ENCODE results near the gene PTPRD.

PTPRD gene

DNA sequence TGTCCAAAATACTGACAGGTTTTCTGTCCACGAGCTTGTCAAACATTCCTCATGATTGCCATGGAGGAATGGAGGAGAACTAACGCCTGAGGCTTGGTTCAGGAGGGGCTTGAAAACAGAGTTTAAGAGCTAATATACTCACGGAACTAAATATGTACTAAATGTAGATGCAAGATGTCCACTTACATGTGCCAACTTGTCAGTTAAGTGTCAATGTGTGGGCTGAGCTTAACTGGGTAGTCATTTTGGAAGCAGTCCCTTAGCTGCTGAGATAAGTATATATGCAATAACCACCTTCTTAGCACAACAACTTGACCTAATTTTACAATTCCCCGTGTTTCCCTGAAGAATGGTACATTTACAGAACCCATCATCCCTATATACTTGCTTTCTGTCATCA, 176.0 kb downstream of the PTPRD start:
- H3K9me2 ChIP-seq (replicated peaks; ENCODE audit: control insufficient read depth, low read length): no peaks in the 10 kb centered on the region

DNA sequence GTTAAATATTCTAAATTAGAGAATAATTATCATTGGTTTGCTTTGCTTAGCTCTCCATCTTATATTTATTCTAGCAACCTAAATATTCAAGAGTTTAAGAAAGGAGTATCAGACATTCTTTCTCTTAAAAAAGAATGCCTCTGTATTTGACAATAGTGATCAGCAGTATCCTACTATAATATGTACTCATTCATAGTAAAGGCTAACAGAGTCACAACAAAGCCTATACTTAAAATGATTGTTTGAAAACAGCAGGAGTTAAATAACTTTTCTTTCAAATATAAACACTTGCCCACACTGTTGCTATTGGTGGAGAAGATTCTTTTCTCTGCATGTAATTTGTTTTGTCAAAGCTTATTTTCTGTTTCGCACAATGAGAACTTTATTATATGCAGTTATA, 178.4 kb downstream of the PTPRD start:
- Histone ChIP-seq H3K36me3 (ENCODE audit: control insufficient read depth, low read length) (no peaks in the 10 kb centered on the region), H3K9me2 (replicated peaks; ENCODE audit: control insufficient read depth, low read length) (no peaks in the 10 kb centered on the region), H3K79me2 (ENCODE audit: control insufficient read depth, low read length) (no peaks in the 10 kb centered on the region), H3F3A (ENCODE audit: control insufficient read depth, insufficient read depth) (no peaks in the 10 kb centered on the region), H4K20me1 (ENCODE audit: control insufficient read depth, insufficient read depth, low read depth, low read length) (no peaks in the 10 kb centered on the region), H3K4me3 (ENCODE audit: low read length) (no peak overlapping the region), H3K4me2 (ENCODE audit: low read length) (no peak overlapping the region), H3K27ac (ENCODE audit: low read depth, low read length) (no peak overlapping the region), H3K27me3 (ENCODE audit: control insufficient read depth, low read length) (no peaks in the 10 kb centered on the region), H3K9me3 (ENCODE audit: control insufficient read depth, insufficient read depth, low read length) (no peaks in the 10 kb centered on the region), H3K4me1 (ENCODE audit: control insufficient read depth, low read length) (no peaks in the 10 kb centered on the region)
- TF ChIP-seq EZH2phosphoT487 (IDR thresholded peaks at IDR 0.05; ENCODE audit: borderline replicate concordance, low read length): no peak
- TF ChIP-seq, protein P1, sequence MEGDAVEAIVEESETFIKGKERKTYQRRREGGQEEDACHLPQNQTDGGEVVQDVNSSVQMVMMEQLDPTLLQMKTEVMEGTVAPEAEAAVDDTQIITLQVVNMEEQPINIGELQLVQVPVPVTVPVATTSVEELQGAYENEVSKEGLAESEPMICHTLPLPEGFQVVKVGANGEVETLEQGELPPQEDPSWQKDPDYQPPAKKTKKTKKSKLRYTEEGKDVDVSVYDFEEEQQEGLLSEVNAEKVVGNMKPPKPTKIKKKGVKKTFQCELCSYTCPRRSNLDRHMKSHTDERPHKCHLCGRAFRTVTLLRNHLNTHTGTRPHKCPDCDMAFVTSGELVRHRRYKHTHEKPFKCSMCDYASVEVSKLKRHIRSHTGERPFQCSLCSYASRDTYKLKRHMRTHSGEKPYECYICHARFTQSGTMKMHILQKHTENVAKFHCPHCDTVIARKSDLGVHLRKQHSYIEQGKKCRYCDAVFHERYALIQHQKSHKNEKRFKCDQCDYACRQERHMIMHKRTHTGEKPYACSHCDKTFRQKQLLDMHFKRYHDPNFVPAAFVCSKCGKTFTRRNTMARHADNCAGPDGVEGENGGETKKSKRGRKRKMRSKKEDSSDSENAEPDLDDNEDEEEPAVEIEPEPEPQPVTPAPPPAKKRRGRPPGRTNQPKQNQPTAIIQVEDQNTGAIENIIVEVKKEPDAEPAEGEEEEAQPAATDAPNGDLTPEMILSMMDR (IDR thresholded peaks at IDR 0.05; ENCODE audit: low read depth, low read length, poor library complexity, severe bottlenecking): no peak

More for the DNA sequence above, 176.0 kb downstream of the PTPRD start:
- no peaks in the 10 kb centered on the region for H4K20me1 ChIP-seq (ENCODE audit: control insufficient read depth, insufficient read depth, low read depth, low read length)
- H3K9me3 ChIP-seq (ENCODE audit: control insufficient read depth, insufficient read depth, low read length): no peaks in the 10 kb centered on the region
- TF ChIP-seq EZH2phosphoT487 (IDR thresholded peaks at IDR 0.05; ENCODE audit: borderline replicate concordance, low read length): no peak
- TF ChIP-seq, protein P1 (IDR thresholded peaks at IDR 0.05; ENCODE audit: low read depth, low read length, poor library complexity, severe bottlenecking): no peak
- no peaks in the 10 kb centered on the region for H3K4me1 ChIP-seq (ENCODE audit: control insufficient read depth, low read length)
- H3K4me3 ChIP-seq (ENCODE audit: low read length): no peak overlapping the region
- H3K79me2 ChIP-seq (ENCODE audit: control insufficient read depth, low read length): no peaks in the 10 kb centered on the region
- H3K27me3 ChIP-seq (ENCODE audit: control insufficient read depth, low read length): no peaks in the 10 kb centered on the region
- no peak overlapping the region for H3K27ac ChIP-seq (ENCODE audit: low read depth, low read length)
- no peak overlapping the region for H3K4me2 ChIP-seq (ENCODE audit: low read length)
- H3F3A ChIP-seq (ENCODE audit: control insufficient read depth, insufficient read depth): no peaks in the 10 kb centered on the region
- no peaks in the 10 kb centered on the region for H3K36me3 ChIP-seq (ENCODE audit: control insufficient read depth, low read length)

DNA sequence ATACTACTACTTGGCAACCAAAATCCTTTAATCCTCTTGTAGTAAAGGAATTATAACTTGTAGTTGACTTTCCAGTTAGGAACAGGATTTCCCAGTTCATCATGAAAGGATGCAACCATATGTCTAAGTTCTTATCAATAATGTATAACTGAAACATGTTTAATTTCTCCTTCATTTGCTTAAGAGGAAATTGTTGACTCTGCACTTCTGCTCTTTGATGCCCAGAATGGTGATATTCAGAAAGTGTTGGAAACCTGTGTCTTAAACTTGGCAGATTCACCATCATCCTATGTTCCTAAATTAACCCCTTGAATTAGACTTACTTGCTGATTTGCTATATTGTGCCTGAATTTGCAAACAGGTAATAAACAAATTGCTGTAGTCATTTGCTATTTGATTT, 201.5 kb downstream of the PTPRD start:
- H3K79me2 ChIP-seq (ENCODE audit: control insufficient read depth, low read length): no peaks in the 10 kb centered on the region
- H3K27ac ChIP-seq (ENCODE audit: low read depth, low read length): no peak overlapping the region
- no peaks in the 10 kb centered on the region for H3K27me3 ChIP-seq (ENCODE audit: control insufficient read depth, low read length)
- TF ChIP-seq EZH2phosphoT487 (IDR thresholded peaks at IDR 0.05; ENCODE audit: borderline replicate concordance, low read length): no peak
- TF ChIP-seq, protein P1 (IDR thresholded peaks at IDR 0.05; ENCODE audit: low read depth, low read length, poor library complexity, severe bottlenecking): no peak
- H3F3A ChIP-seq (ENCODE audit: control insufficient read depth, insufficient read depth): no peaks in the 10 kb centered on the region
- H4K20me1 ChIP-seq (ENCODE audit: control insufficient read depth, insufficient read depth, low read depth, low read length): no peaks in the 10 kb centered on the region
- H3K9me3 ChIP-seq (ENCODE audit: control insufficient read depth, insufficient read depth, low read length): no peaks in the 10 kb centered on the region
- H3K4me3 ChIP-seq (ENCODE audit: low read length): no peak overlapping the region
- H3K4me1 ChIP-seq (ENCODE audit: control insufficient read depth, low read length): no peaks in the 10 kb centered on the region
- H3K9me2 ChIP-seq (replicated peaks; ENCODE audit: control insufficient read depth, low read length): no peaks in the 10 kb centered on the region
- no peaks in the 10 kb centered on the region for H3K36me3 ChIP-seq (ENCODE audit: control insufficient read depth, low read length)
- no peak overlapping the region for H3K4me2 ChIP-seq (ENCODE audit: low read length)

DNA sequence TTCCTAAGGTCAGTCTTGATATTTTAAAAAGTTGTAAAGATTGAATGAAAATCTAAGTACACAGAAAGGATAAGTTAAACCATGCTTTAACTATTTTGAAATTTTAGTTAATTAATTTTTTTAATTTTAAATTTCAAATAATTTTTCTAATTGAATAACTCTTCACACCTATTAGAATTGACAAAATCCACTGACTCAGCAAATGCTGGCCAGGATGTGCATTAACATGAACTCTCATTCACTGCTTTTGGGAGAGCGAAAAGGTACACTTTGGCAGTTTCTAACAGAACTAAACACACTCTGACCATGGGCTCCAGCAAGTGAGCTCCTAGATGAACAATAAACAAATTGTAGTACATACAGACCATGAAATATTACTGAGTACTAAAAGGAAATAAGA, 209.5 kb downstream of the PTPRD start:
- H3K4me2 ChIP-seq (ENCODE audit: low read length): no peak overlapping the region
- H3K4me3 ChIP-seq (ENCODE audit: low read length): no peak overlapping the region
- no peaks in the 10 kb centered on the region for H3K9me2 ChIP-seq (replicated peaks; ENCODE audit: control insufficient read depth, low read length)
- H3K9me3 ChIP-seq (ENCODE audit: control insufficient read depth, insufficient read depth, low read length): no peaks in the 10 kb centered on the region
- H3K4me1 ChIP-seq (ENCODE audit: control insufficient read depth, low read length): no peaks in the 10 kb centered on the region
- TF ChIP-seq EZH2phosphoT487 (IDR thresholded peaks at IDR 0.05; ENCODE audit: borderline replicate concordance, low read length): no peak
- TF ChIP-seq, protein P1 (IDR thresholded peaks at IDR 0.05; ENCODE audit: low read depth, low read length, poor library complexity, severe bottlenecking): no peak
- no peaks in the 10 kb centered on the region for H3K27me3 ChIP-seq (ENCODE audit: control insufficient read depth, low read length)
- H3K79me2 ChIP-seq (ENCODE audit: control insufficient read depth, low read length): no peaks in the 10 kb centered on the region
- H3F3A ChIP-seq (ENCODE audit: control insufficient read depth, insufficient read depth): no peaks in the 10 kb centered on the region
- H3K36me3 ChIP-seq (ENCODE audit: control insufficient read depth, low read length): no peaks in the 10 kb centered on the region
- H3K27ac ChIP-seq (ENCODE audit: low read depth, low read length): no peak overlapping the region
- H4K20me1 ChIP-seq (ENCODE audit: control insufficient read depth, insufficient read depth, low read depth, low read length): no peaks in the 10 kb centered on the region

Data from DOHH2 (cell line).